Lung (tissue), 12 donors: ENCODE measurements around the gene MAS1L. TPM values are rescaled to one million over a fixed set of nuclear protein-coding genes. Genes with fewer than 3 reads are reported as not detected.

Source experiments
- ATAC-seq: fragments of 200-7000 bp; cut with Tn5 transposase; one replicate; pipeline ENCODE4 v1.9.1; 2020; ENCODE audit warnings: moderate number of reproducible peaks; ENCODE audit not compliant: insufficient read depth, low FRiP score
- DNase-seq, 3 donors: peaks; one replicate each; pipeline ENCODE4 v3.0.0-alpha.2; 2013 to 2017
- H3K27ac ChIP-seq, 2 donors: one replicate each; pipeline ENCODE4 v1.5.1; 2013; ENCODE audit warnings: mild to moderate bottlenecking in 2 of 2, moderate library complexity in 2 of 2, control low read depth in 1 of 2, inconsistent platforms in 1 of 2, low read depth in 1 of 2, low read length in 1 of 2
- H3K27me3 ChIP-seq, 3 donors: one replicate each; pipeline ENCODE4 v1.5.1; 2013; ENCODE audit warnings: low read length in 2 of 3; ENCODE audit not compliant: control insufficient read depth in 3 of 3, insufficient read depth in 3 of 3
- H3K36me3 ChIP-seq, 4 donors: one replicate each; pipeline ENCODE4 v1.5.1; 2013; ENCODE audit warnings: low read length in 4 of 4, mild to moderate bottlenecking in 1 of 4, moderate library complexity in 1 of 4; ENCODE audit not compliant: control insufficient read depth in 4 of 4, insufficient read depth in 4 of 4
- H3K4me1 ChIP-seq, 5 donors: one replicate each; pipeline ENCODE4 v1.5.1; 2013; ENCODE audit warnings: low read length in 5 of 5, mild to moderate bottlenecking in 2 of 5, moderate library complexity in 1 of 5; ENCODE audit not compliant: control insufficient read depth in 5 of 5, insufficient read depth in 5 of 5
- H3K4me3 ChIP-seq: one replicate; pipeline ENCODE4 v1.5.1; 2013; ENCODE audit warnings: mild to moderate bottlenecking, control low read depth, moderate library complexity
- H3K9ac ChIP-seq, 2 donors: one replicate each; pipeline ENCODE4 v1.5.1; 2013; ENCODE audit warnings: low read length in 2 of 2, control low read depth in 1 of 2; ENCODE audit not compliant: insufficient read depth in 1 of 2
- H3K9me3 ChIP-seq, 4 donors: one replicate each; pipeline ENCODE4 v1.5.1; 2013; ENCODE audit warnings: low read length in 3 of 4, mild to moderate bottlenecking in 1 of 4, moderate library complexity in 1 of 4; ENCODE audit not compliant: control insufficient read depth in 4 of 4, insufficient read depth in 3 of 4
- CTCF ChIP-seq: IDR thresholded peaks from 2 replicates; pipeline ENCODE4 v1.5.1; 2012; ENCODE audit warnings: mild to moderate bottlenecking; ENCODE audit errors: control extremely low read depth, extremely low read depth
- WGBS, 2 donors: extraction: QIAGEN DNeasy Blood & Tissue Kit; methylation state at CpG; one replicate each; pipeline ENCODE4 v1.1.7; 2013; 5-methylcytosine and 5-hydroxymethylcytosine counted together
- polyA plus RNA-seq, 2 donors: library from polyadenylated mRNA; stranded (reverse); fragments of 200-250 nt; gene quantifications; one replicate each; pipeline ENCODE4 v1.2.1, GENCODE V29; 2013
- total RNA-seq, 2 donors: library from RNA; depleted of rRNA in 1 of 2; stranded (reverse); fragments of >200 nt in 1 of 2; gene quantifications; one replicate each; pipeline ENCODE4 v1.2.1, GENCODE V29; 2014 to 2021
- donor health status: control.
- donor health status: control.
- donor health status: Bipolar disorder and iron deficiency.
- donor health status: healthy.
- donor health status: DM: yes; HTN: yes; CAD: no.

The MAS1L gene
- total and polyA plus RNA-seq, 4 donors: not detected

- DNase-seq (no peak), ATAC-seq (no peak)
- Histone ChIP-seq H3K4me1 (no peaks in the 10 kb centered on the region), H3K9me3 (peaks cover 0 to 3% (median 0%) of the 10 kb centered on the region in 4 donors), H3K36me3 (no peaks in the 10 kb centered on the region), H3K4me3 (no peak overlapping the region), H3K27ac (no peak overlapping the region), H3K27me3 (no peaks in the 10 kb centered on the region), H3K9ac (no peak overlapping the region)
- WGBS, 2 donors: 86 to 87% methylated on average over 2 of the region's 2 CpGs
- TF ChIP-seq CTCF: no peak
Observed at GRCh38 chr6:29510746-29511300, 23.1 kb upstream of the MAS1L start.

- Histone ChIP-seq H3K27ac (no peak overlapping the region), H3K36me3 (no peaks in the 10 kb centered on the region), H3K4me3 (no peak overlapping the region), H3K9ac (no peak overlapping the region), H3K9me3 (peaks cover 0 to 3% (median 0%) of the 10 kb centered on the region in 4 donors), H3K4me1 (no peaks in the 10 kb centered on the region), H3K27me3 (no peaks in the 10 kb centered on the region)
- no peak for TF ChIP-seq CTCF
- WGBS, 2 donors: 55 to 63% methylated on average over 4 of the region's 4 CpGs
- DNase-seq: no peak
- ATAC-seq: no peak
Observed at GRCh38 chr6:29510202-29510601, 22.4 kb upstream of the MAS1L start.

GRCh38 chr6:29509711-29510110, 22.0 kb upstream of the MAS1L start:
- H3K27me3 ChIP-seq: no peaks in the 10 kb centered on the region
- peaks cover 0 to 2% (median 0%) of the 10 kb centered on the region in 4 donors for H3K9me3 ChIP-seq
- no peak for DNase-seq
- H3K4me3 ChIP-seq: no peak overlapping the region
- no peak for ATAC-seq
- no peak overlapping the region for H3K9ac ChIP-seq
- H3K4me1 ChIP-seq: no peaks in the 10 kb centered on the region
- WGBS, 2 donors: 77 to 80% methylated on average over 9 of the region's 9 CpGs
- no peaks in the 10 kb centered on the region for H3K36me3 ChIP-seq
- no peak for TF ChIP-seq CTCF
- no peak overlapping the region for H3K27ac ChIP-seq

- no peak for TF ChIP-seq CTCF
- ATAC-seq: no peak
- WGBS, 2 donors: 77 to 82% methylated on average over 6 of the region's 6 CpGs
- H3K4me1 ChIP-seq: no peaks in the 10 kb centered on the region
- no peaks in the 10 kb centered on the region for H3K27me3 ChIP-seq
- no peak overlapping the region for H3K27ac ChIP-seq
- peaks cover 0 to 2% (median 0%) of the 10 kb centered on the region in 4 donors for H3K9me3 ChIP-seq
- H3K9ac ChIP-seq: no peak overlapping the region
- H3K36me3 ChIP-seq: no peaks in the 10 kb centered on the region
- no peak for DNase-seq
- no peak overlapping the region for H3K4me3 ChIP-seq
Observed at GRCh38 chr6:29509239-29509638, 21.5 kb upstream of the MAS1L start.
